AG10803 (cell line): ENCODE data around the gene SPATS1.
"Not testable (repeated sequence)": the region's sequence is repeated elsewhere in the genome, so short reads cannot be mapped to it uniquely, and the experiment has no call there.

Experiments used
- DNase-seq: peaks from one replicate; pipeline ENCODE4 v3.0.0; 2010; ENCODE audit warnings: low read depth
- H3K4me3 ChIP-seq: 2 replicates; pipeline ENCODE4 v1.5.1; 2011; ENCODE audit warnings: mild to moderate bottlenecking, low read length, control low read depth
- CTCF ChIP-seq: conservative IDR thresholded peaks from 2 replicates; pipeline ENCODE4 v1.5.1; 2011; ENCODE audit warnings: mild to moderate bottlenecking, low read length, control low read depth, inconsistent platforms

The SPATS1 gene

GRCh38 chr6:44349904-44350649 is 7.6 kb downstream of the SPATS1 start:
- TF ChIP-seq CTCF = no peak
- no peak for DNase-seq
- H3K4me3 ChIP-seq = no peak overlapping the region

DNA sequence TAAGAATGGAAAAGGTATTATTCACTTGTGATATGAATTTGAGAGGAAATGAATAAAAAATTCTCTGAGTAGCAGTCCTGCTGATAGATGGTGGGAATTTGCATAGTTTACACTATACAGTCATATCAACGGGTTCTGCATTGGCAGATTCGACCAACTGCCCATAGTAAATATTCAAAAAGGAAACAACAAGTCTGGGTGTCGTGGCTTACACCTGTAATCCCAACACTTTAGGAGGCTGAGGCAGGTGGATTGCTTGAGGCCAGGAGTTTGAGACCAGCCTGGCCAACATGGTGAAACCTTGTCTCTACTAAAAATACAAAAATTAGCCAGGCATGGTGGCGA is 8.2 kb downstream of the SPATS1 start:
- DNase-seq, H3K4me3 ChIP-seq: not testable (repeated sequence)

GRCh38 chr6:44352259-44352658 is 9.8 kb downstream of the SPATS1 start:
- no peak overlapping the region for H3K4me3 ChIP-seq
- DNase-seq = no peak
- no peak for TF ChIP-seq CTCF

GRCh38 chr6:44353336-44353735 is 10.9 kb downstream of the SPATS1 start:
- H3K4me3 ChIP-seq = no peak overlapping the region
- DNase-seq = no peak
- TF ChIP-seq CTCF = no peak

GRCh38 chr6:44355640-44356039 is 13.2 kb downstream of the SPATS1 start:
- H3K4me3 ChIP-seq = no peak overlapping the region
- no peak for DNase-seq
- TF ChIP-seq CTCF = no peak

- no peak for DNase-seq
- H3K4me3 ChIP-seq = no peak overlapping the region
- TF ChIP-seq CTCF = no peak
Observed at GRCh38 chr6:44356487-44356886, 14.0 kb downstream of the SPATS1 start.

DNA sequence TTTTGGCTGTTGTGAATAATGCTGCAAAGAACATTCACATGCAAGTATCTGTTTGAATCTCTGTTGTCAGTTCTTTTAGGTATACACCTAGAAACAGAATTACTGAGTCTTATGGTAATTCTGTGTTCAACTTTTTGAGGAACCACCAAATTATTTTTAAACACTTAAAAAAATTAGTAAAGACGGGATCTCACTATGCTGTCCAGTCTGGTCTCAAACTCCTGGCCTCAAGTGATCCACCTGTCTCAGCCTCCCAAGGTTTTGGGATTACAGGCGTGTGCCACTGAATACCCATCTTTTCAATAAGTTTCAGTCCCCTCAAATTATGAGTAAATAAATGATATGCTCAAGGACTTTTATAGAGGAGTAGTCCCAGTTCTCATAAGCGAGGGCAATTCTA is 17.5 kb downstream of the SPATS1 start:
- no peak for TF ChIP-seq CTCF
- DNase-seq = no peak
- no peak overlapping the region for H3K4me3 ChIP-seq

DNA sequence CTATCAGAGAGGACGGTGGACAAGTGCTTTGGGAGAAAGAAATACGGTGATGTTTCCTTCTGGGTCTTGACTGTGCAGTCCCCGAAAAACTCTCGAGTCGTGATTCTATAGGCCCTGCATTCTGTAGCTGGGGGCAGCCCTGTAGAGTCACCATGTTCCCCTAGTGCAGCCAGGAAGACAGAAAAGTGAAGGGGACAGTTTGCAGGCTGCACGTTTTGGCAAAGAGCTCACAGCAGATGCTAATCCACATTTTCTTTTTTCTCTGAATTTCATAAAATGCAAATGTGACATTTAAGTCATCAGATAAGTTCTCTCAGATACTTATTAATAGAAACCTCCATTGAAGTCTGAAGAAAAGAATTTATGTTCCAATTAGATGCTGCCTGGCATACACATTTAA is 19.5 kb downstream of the SPATS1 start:
- H3K4me3 ChIP-seq = no peak overlapping the region
- no peak for TF ChIP-seq CTCF
- DNase-seq = no peak
